GM18526 (cell line): ENCODE data around the gene HNRNPL.

Experiments used
- POLR2A ChIP-seq: IDR thresholded peaks from 3 replicates; pipeline ENCODE4 v1.6.1; 2011; ENCODE audit not compliant: insufficient read length; ENCODE audit errors: extremely low read depth

The HNRNPL gene

DNA sequence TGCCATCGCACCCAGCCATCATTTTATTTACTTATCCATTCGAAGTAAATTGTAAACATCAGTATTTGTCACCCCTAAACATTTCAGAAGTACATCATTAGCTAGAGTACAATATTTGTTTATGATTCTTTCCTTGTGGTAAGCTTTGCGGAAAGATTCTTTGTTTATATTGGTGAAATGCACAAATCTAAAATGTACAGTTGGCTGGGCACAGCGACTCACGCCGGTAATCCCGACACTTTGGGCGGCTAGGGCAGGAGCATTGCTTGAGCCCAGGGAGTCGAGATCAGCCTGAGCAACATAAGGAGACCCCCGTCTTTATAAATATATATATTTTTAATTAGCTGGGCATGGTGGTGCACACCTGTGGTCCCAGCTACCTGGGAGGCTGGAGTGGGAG lies 50.7 kb downstream of the HNRNPL start:
- no peak for TF ChIP-seq POLR2A

GRCh38 chr19:38796154-38796553 lies 53.6 kb downstream of the HNRNPL start:
- no peak for TF ChIP-seq POLR2A

- TF ChIP-seq POLR2A = no peak
Measured at GRCh38 chr19:38795549-38795948, 54.2 kb downstream of the HNRNPL start.

DNA sequence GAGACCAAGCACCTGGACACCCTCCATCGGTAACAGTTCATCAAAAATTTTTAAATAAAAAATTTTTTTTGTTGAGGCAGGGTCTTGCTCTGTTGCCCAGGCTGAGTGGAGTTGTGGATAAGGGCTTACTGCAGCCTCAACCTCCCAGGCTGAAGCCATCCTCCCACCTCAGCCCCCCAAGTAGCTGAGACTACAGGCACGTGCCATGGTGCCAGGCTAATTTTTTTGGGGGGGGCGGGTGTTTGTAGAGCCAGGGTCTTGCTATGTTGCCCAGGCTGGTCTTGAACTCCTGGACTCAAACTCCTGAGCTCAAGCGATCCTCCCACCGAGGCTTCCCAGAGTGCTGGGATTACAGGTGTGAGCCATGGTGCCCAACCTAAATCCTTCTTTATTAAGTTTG lies 56.1 kb downstream of the HNRNPL start:
- no peak for TF ChIP-seq POLR2A

DNA sequence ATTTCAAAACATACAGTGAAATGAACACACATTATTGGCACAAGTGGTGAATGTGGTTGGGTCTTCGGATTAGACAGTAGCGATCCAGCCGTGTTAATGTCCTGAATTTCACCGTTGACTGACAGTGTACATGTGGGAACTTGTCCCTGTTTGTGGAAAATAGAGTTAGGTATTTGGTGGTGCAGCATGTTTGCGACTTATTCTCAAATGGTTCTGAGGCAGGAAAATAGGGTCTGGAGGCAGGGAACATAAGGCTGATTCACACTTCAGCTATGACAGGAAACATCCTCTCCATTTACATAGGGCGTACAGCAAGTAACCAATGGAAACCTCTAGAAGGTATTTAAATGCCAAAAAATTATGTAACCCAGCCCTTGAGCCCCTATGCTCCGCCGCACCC lies 56.6 kb downstream of the HNRNPL start:
- TF ChIP-seq POLR2A = no peak

DNA sequence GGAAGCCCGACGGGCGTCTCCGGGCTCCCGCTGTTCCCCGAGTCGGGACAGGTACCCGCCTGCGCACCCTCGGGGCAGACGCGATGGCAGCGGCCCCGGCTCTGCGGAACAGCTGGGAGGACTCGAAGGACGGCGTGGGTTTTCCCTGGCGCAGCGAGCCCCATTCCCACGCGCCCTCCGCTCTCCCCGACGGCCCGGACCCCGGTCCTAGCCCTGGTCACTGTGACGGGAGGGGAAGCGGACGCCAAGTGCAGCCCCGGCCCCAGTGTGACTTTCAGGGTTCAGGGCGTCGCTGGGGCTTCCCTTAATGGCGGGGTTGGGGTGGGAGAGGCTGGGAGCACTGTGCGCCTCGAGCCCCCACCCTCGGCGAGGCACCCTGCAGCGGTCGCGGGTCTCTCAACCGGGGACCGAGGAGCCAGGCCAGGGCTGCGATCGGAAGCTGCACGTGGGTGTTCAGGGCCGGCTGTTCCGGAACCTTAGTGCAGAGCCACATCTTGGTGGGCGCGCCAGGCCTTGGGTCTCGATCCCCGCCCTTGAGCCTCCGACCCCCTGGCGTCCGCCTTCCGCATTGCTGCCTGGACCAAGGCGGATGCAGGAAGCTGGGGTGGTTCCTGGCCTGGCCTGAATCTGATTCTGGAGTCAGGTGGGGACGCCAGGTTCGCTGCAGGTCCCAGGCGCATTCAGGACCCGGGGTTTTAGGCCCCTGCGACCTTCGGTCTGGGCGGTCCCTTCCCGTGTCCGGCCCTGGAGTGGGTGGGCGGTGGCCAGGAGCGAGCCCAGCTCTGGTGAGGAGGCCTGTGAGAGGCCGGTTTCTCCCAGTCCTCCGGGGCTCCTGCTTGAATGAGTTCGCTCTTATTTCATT lies 57.3 kb downstream of the HNRNPL start:
- no peak for TF ChIP-seq POLR2A

GRCh38 chr19:38788478-38789243 lies 61.1 kb downstream of the HNRNPL start, which contains the start of gene LGALS7B:
Gene LGALS7B, plus strand, starts transcription at chr19:38789200. Its CDS starts 27 bp downstream, at chr19:38789227.
- no peak for TF ChIP-seq POLR2A

- TF ChIP-seq POLR2A = no peak
Measured at GRCh38 chr19:38786572-38787265, 63.1 kb downstream of the HNRNPL start.
